Measurements from ENCODE around the gene AKR7A3. TPM values are rescaled to one million over a fixed set of nuclear protein-coding genes. Genes with fewer than 3 reads are reported as not detected.

Gene AKR7A3
- total RNA-seq, 4 donors from 2014 or later = 0.13 to 1.6 (median 0.66) TPM

DNA sequence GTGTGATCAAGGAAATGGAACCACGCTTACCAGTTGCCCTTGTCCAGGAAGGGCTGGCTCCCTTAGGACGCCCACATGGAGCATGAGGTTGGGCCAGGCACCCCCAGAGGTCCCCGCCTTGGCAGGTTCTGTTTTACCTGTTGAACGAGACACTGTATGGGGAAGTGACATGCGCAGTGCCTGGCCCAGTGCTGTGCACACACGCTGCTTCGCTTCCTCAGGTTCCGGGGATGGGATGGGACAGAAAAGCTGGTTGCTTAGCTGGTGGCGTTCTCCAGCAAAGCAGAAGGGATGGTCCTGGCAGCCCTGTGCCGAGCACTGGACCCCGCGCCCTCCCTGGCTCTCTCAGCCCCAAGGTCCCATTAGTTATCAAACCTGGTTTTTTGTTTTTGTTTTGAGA lies 44.3 kb upstream of the AKR7A3 start:
- Histone ChIP-seq H3K4me3 (no peak overlapping the region), H3K27ac (replicated peaks in 1 of 4) (no peak overlapping the region), H3K36me3 (peaks cover 5 to 60% (median 47%) of the 10 kb centered on the region in 4 donors), H3K4me1 (peaks cover 0 to 3% (median 0%) of the 10 kb centered on the region in 4 donors), H3K27me3 (no peaks in the 10 kb centered on the region), H3K9me3 (no peaks in the 10 kb centered on the region)
- intact Hi-C loops (cut with DNase I) = no loop called here
- no peak for DNase-seq (ENCODE audit: extremely low spot score)
- TF ChIP-seq CTCF (IDR thresholded peaks at IDR 0.05) (no peak), POLR2A (IDR thresholded peaks at IDR 0.05; ENCODE audit: low read depth) (no peak), EP300 (IDR thresholded peaks at IDR 0.05) (no peak), POLR2AphosphoS5 (IDR thresholded peaks at IDR 0.05) (no peak)
- 92% methylated on average over 12 of the region's 12 CpGs for WGBS

DNA sequence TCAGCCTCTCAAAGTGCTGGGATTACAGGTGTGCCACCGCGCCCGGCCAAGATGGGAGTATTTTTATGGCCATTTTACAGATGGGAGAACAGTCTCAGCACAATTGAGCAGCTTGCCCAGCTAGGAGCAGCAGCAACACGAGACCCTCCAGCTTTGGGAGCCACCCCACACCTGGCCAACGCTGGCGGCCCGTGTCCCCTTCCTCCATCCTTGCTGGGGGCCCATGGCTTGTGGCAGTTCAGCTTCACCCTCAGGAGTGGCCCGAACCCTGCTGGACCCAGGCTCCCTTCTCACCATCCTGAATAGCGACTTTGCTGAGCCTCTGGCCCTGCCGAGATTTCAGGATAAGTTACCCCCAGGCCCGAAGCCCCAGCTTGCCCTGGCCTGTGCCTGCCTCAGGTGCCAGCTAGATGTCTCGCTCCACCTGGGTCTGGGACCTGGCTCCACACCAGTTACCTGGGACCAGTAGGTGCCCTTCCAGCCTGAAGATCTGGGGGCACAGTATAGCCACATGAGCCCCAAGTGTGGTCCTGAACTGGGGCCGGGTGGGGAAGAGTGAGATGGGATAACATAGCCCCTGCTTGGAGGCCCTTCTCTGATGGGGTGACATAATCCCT lies 42.8 kb upstream of the AKR7A3 start:
- Histone ChIP-seq H3K9me3 (no peaks in the 10 kb centered on the region), H3K36me3 (peaks cover 12 to 65% (median 56%) of the 10 kb centered on the region in 4 donors), H3K27me3 (no peaks in the 10 kb centered on the region), H3K4me3 (no peak overlapping the region), H3K27ac (replicated peaks in 1 of 4) (no peak overlapping the region), H3K4me1 (no peaks in the 10 kb centered on the region)
- WGBS = 89% methylated on average over 5 of the region's 13 CpGs
- DNase-seq (ENCODE audit: extremely low spot score) = no peak
- TF ChIP-seq POLR2AphosphoS5 (IDR thresholded peaks at IDR 0.05) (peak in 1 of 2 donors; percentile 30), EP300 (IDR thresholded peaks at IDR 0.05) (no peak), POLR2A (IDR thresholded peaks at IDR 0.05; ENCODE audit: low read depth) (no peak)
- intact Hi-C loops (cut with DNase I) = no loop called here

- no peaks in the 10 kb centered on the region for H3K27me3 ChIP-seq
- no peak for TF ChIP-seq POLR2A (IDR thresholded peaks at IDR 0.05; ENCODE audit: low read depth)
- no peak overlapping the region for H3K27ac ChIP-seq (replicated peaks in 1 of 4)
- H3K9me3 ChIP-seq = no peaks in the 10 kb centered on the region
- 96% methylated on average over 14 of the region's 14 CpGs for WGBS
- H3K36me3 ChIP-seq = peaks cover 15 to 73% (median 63%) of the 10 kb centered on the region in 4 donors
- no peak overlapping the region for H3K4me3 ChIP-seq
- intact Hi-C loops (cut with DNase I) = no loop called here
- H3K4me1 ChIP-seq = no peaks in the 10 kb centered on the region
- DNase-seq (ENCODE audit: extremely low spot score) = no peak
Measured at GRCh38 chr1:19330449-19331135, 42.0 kb upstream of the AKR7A3 start.

GRCh38 chr1:19329611-19330010 lies 41.0 kb upstream of the AKR7A3 start:
- TF ChIP-seq POLR2AphosphoS5 (IDR thresholded peaks at IDR 0.05) (no peak), POLR2A (IDR thresholded peaks at IDR 0.05; ENCODE audit: low read depth) (no peak), CTCF (IDR thresholded peaks at IDR 0.05) (no peak), EP300 (IDR thresholded peaks at IDR 0.05) (no peak)
- Histone ChIP-seq H3K36me3 (peaks cover 20 to 83% (median 73%) of the 10 kb centered on the region in 4 donors), H3K9me3 (no peaks in the 10 kb centered on the region), H3K4me3 (no peak overlapping the region), H3K27ac (replicated peaks in 1 of 4) (no peak overlapping the region), H3K27me3 (no peaks in the 10 kb centered on the region), H3K4me1 (no peaks in the 10 kb centered on the region)
- intact Hi-C loops (cut with DNase I) = no loop called here
- no peak for DNase-seq (ENCODE audit: extremely low spot score)
- WGBS = 96% methylated on average over 5 of the region's 5 CpGs

GRCh38 chr1:19329188-19329587 lies 40.6 kb upstream of the AKR7A3 start:
- Histone ChIP-seq H3K9me3 (no peaks in the 10 kb centered on the region), H3K27me3 (no peaks in the 10 kb centered on the region), H3K4me1 (no peaks in the 10 kb centered on the region), H3K36me3 (peaks cover 20 to 87% (median 77%) of the 10 kb centered on the region in 4 donors), H3K4me3 (no peak overlapping the region), H3K27ac (replicated peaks in 1 of 4) (no peak overlapping the region)
- intact Hi-C loops (cut with DNase I) = no loop called here
- DNase-seq (ENCODE audit: extremely low spot score) = no peak
- 89% methylated on average over 10 of the region's 13 CpGs for WGBS
- TF ChIP-seq CTCF (IDR thresholded peaks at IDR 0.05) = no peak
- no peak for TF ChIP-seq POLR2AphosphoS5 (IDR thresholded peaks at IDR 0.05)
- no peak for TF ChIP-seq POLR2A (IDR thresholded peaks at IDR 0.05; ENCODE audit: low read depth)
- no peak for TF ChIP-seq EP300 (IDR thresholded peaks at IDR 0.05)
